Parathyroid adenoma (tissue), 2 donors: ENCODE results near the gene ZGPAT.
"Not testable (repeated sequence)": the region's sequence is repeated elsewhere in the genome, so short reads cannot be mapped to it uniquely, and the experiment has no call there.

Experiments used
- H2AFZ ChIP-seq: fragments of 300-600 bp; sonication (generic); one replicate; pipeline ENCODE4 v1.7.0; 2017; ENCODE audit warnings: antibody characterized with exemption, mild to moderate bottlenecking
- H3K27ac ChIP-seq: fragments of 300-600 bp; sonication (generic); one replicate; pipeline ENCODE4 v1.7.0; 2017
- H3K27me3 ChIP-seq: fragments of 300-600 bp; sonication (generic); one replicate; pipeline ENCODE4 v1.7.0; 2017; ENCODE audit warnings: low read length; ENCODE audit not compliant: control insufficient read depth, insufficient read depth
- H3K36me3 ChIP-seq: fragments of 300-600 bp; sonication (generic); one replicate; pipeline ENCODE4 v1.7.0; 2017; ENCODE audit warnings: low read length; ENCODE audit not compliant: control insufficient read depth, insufficient read depth
- H3K4me1 ChIP-seq: fragments of 300-600 bp; sonication (generic); one replicate; pipeline ENCODE4 v1.7.0; 2017; ENCODE audit warnings: control low read depth
- H3K4me2 ChIP-seq: fragments of 300-600 bp; sonication (generic); one replicate; pipeline ENCODE4 v1.7.0; 2017; ENCODE audit warnings: low read length
- H3K4me3 ChIP-seq: fragments of 300-600 bp; sonication (generic); one replicate; pipeline ENCODE4 v1.7.0; 2017; ENCODE audit warnings: low read depth, low read length
- H3K79me2 ChIP-seq: fragments of 300-600 bp; sonication (generic); one replicate; pipeline ENCODE4 v1.7.0; 2017; ENCODE audit warnings: control low read depth
- H3K9ac ChIP-seq: fragments of 300-600 bp; sonication (generic); one replicate; pipeline ENCODE4 v1.7.0; 2017; ENCODE audit warnings: mild to moderate bottlenecking
- H3K9me3 ChIP-seq: fragments of 300-600 bp; sonication (generic); one replicate; pipeline ENCODE4 v1.7.0; 2017; ENCODE audit warnings: low read length; ENCODE audit not compliant: control insufficient read depth
- TF ChIP-seq, protein P1 (sequence below): fragments of 300-600 bp; sonication (generic); IDR thresholded peaks from one replicate; pipeline ENCODE4 v1.7.0; 2017; ENCODE audit warnings: antibody characterized with exemption, mild to moderate bottlenecking
- donor health status: primary hyperparathyroidism.

The ZGPAT gene

DNA sequence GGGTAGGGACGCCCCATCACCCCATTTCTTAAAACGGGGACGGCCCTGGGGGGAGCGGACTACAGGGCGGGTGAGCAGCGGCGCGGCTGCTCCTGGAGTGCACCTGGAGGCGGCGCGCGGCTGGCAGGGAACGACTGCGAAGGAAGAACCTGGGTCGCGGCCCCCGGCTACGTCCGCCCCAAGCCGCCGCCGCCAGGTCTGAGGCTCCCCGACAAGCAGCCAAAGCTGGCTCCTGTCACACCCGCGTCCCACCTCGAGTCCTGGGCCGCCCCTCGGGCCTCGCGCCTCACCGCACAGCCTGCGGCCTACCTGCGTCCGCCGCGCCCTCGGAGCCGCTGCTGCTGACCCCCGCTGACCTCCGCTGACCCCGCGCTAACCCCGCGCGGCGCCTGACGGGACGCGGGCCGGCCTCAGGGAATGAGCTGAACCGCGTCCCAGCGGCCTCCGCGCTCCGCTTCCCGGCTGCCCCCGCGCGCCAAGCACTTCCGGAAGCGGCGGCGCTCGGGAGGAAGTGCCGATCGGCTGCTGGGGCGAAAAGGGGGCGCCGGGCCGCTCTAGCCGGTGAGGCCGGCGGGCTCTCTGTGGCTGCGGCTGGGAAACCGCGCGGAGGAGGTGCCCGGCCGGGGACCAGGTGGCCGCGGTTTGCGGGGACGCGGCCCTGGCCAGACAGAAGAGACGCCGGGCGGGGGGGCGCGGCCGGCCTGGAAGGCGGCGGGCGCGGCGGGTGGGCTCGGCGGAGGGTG, at the start of gene ZGPAT, which contains the start of gene ARFRP1:
Gene ZGPAT (plus strand): TSS at position 482 of the 743 bp plus-strand sequence. CDS start 542 bp downstream, outside the sequence.
Gene ARFRP1 (minus strand): TSS at position 419 of the 743 bp plus-strand sequence. CDS start 885 bp downstream, outside the sequence.
- Histone ChIP-seq H3K9ac (peak within 1 kb of the TSS; percentile 83), H3K27me3 (no peaks in the 10 kb centered on the region), H3K4me1 (peaks cover 9% of the 10 kb centered on the region), H3K27ac (peak within 1 kb of the TSS; percentile 83), H3K4me2 (peak within 1 kb of the TSS; percentile 96), H3K36me3 (no peaks in the 10 kb centered on the region), H2AFZ (peak within 1 kb of the TSS; percentile 92), H3K79me2 (peaks cover 38% of the 10 kb centered on the region), H3K4me3 (peak within 1 kb of the TSS; percentile 84), H3K9me3 (no peaks in the 10 kb centered on the region)
- TF ChIP-seq, protein P1, sequence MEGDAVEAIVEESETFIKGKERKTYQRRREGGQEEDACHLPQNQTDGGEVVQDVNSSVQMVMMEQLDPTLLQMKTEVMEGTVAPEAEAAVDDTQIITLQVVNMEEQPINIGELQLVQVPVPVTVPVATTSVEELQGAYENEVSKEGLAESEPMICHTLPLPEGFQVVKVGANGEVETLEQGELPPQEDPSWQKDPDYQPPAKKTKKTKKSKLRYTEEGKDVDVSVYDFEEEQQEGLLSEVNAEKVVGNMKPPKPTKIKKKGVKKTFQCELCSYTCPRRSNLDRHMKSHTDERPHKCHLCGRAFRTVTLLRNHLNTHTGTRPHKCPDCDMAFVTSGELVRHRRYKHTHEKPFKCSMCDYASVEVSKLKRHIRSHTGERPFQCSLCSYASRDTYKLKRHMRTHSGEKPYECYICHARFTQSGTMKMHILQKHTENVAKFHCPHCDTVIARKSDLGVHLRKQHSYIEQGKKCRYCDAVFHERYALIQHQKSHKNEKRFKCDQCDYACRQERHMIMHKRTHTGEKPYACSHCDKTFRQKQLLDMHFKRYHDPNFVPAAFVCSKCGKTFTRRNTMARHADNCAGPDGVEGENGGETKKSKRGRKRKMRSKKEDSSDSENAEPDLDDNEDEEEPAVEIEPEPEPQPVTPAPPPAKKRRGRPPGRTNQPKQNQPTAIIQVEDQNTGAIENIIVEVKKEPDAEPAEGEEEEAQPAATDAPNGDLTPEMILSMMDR: no peak

DNA sequence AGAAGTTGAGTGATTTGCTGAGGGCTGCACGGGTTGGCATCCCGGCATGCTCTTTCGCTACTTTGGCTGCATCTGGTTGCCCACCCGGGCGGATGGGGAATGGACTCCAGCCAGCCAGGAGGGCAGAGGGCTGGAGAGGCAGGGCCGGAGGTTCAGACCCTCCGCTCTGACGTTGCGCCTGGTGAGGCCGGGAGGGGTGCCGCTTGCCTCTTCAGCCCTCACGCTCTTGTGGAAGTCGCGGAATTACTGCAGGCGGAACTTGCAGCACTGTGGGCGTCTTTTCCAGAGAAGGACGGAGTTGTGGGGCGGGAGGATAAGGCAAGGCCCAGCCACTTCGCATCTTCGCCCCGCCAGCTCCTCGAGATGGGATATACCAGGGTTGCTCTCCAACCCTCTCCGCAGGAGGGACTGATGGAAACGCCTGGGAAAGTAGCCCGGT, 49.1 kb upstream of the ZGPAT start:
- Histone ChIP-seq H3K4me3 (peak overlapping the region; percentile 99), H3K4me1 (peaks cover 17% of the 10 kb centered on the region), H3K9me3 (no peaks in the 10 kb centered on the region), H3K36me3 (no peaks in the 10 kb centered on the region), H3K79me2 (peaks cover 25% of the 10 kb centered on the region), H3K27ac (peak overlapping the region; percentile 82), H3K9ac (no peak overlapping the region), H2AFZ (peak overlapping the region; percentile 89), H3K27me3 (no peaks in the 10 kb centered on the region), H3K4me2 (peak overlapping the region; percentile 92)
- TF ChIP-seq, protein P1: no peak

DNA sequence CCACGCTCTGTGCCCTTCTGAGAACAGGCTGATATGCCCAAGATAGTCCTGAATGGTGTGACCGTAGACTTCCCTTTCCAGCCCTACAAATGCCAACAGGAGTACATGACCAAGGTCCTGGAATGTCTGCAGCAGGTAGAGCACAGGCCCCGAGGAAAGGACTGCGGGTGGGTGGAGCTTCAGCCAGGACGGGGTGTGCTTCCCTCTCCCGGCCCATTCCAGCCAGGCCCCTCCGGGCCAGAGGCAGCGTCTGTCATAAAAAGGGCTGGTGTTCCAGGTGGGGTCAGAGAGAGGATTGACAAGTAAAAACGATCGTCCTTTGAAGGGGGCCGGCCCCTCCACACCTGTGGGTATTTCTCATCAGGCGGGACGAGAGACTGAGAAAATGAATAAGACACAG, 48.5 kb upstream of the ZGPAT start:
- Histone ChIP-seq H3K79me2 (peaks cover 26% of the 10 kb centered on the region), H3K9ac (no peak overlapping the region), H3K27ac (peak overlapping the region; percentile 82), H3K4me2 (peak overlapping the region; percentile 92), H3K36me3 (no peaks in the 10 kb centered on the region), H3K4me3 (peak overlapping the region; percentile 99), H2AFZ (no peak overlapping the region), H3K27me3 (no peaks in the 10 kb centered on the region), H3K9me3 (no peaks in the 10 kb centered on the region), H3K4me1 (peaks cover 15% of the 10 kb centered on the region)
- TF ChIP-seq, protein P1: no peak

DNA sequence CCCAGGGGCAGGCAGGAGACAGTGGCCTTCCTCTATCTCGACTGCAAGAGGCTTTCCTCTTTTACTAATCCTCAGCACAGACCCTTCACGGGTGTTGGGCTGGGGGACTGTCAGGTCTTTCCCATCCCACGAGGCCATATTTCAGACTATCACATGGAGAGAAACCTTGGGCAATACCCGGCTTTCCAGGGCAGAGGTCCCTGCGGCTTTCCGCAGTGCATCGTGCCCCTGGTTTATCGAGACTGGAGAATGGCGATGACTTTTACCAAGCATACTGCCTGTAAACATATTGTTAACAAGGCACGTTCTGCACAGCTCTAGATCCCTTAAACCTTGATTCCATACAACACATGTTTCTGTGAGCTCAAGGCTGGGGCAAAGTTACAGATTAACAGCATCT, 47.7 kb upstream of the ZGPAT start:
- not testable (repeated sequence) for H3K27ac ChIP-seq, H3K4me3 ChIP-seq, H3K9me3 ChIP-seq, H3K9ac ChIP-seq, H2AFZ ChIP-seq, H3K27me3 ChIP-seq, H3K36me3 ChIP-seq, H3K4me2 ChIP-seq
- Histone ChIP-seq H3K4me1 (peaks cover 15% of the 10 kb centered on the region), H3K79me2 (peaks cover 29% of the 10 kb centered on the region)

- Histone ChIP-seq H3K4me1 (peaks cover 15% of the 10 kb centered on the region), H3K27ac (no peak overlapping the region), H3K79me2 (peaks cover 29% of the 10 kb centered on the region), H3K9me3 (no peaks in the 10 kb centered on the region), H3K36me3 (no peaks in the 10 kb centered on the region), H2AFZ (no peak overlapping the region), H3K4me3 (no peak overlapping the region), H3K9ac (no peak overlapping the region), H3K27me3 (no peaks in the 10 kb centered on the region), H3K4me2 (no peak overlapping the region)
- TF ChIP-seq, protein P1: no peak
Observed at GRCh38 chr20:63660622-63661021, 47.2 kb upstream of the ZGPAT start.
